GM18511 (cell line): ENCODE measurements around the gene HOXC5.
"Not testable (repeated sequence)": the region's sequence is repeated elsewhere in the genome, so short reads cannot be mapped to it uniquely, and the experiment has no call there.

Source experiments
- ATAC-seq: cut with Tn5 transposase; IDR thresholded peaks from one replicate; pipeline ENCODE4 v1.9.1; 2021; ENCODE audit warnings: mild to moderate bottlenecking, moderate library complexity; ENCODE audit not compliant: unreplicated experiment

Gene HOXC5

GRCh38 chr12:54060174-54060974 is 27.5 kb downstream of the HOXC5 start:
- ATAC-seq = no peak

GRCh38 chr12:54060975-54061778 is 28.3 kb downstream of the HOXC5 start:
- ATAC-seq = no peak

- ATAC-seq = no peak
Measured at GRCh38 chr12:54065677-54066076, 32.8 kb downstream of the HOXC5 start.

GRCh38 chr12:54066408-54066807 is 33.6 kb downstream of the HOXC5 start:
- no peak for ATAC-seq

- ATAC-seq = no peak
Measured at GRCh38 chr12:54068418-54069070, 35.7 kb downstream of the HOXC5 start.

- ATAC-seq = no peak
Measured at GRCh38 chr12:54071942-54072341, 39.1 kb downstream of the HOXC5 start.

- no peak for ATAC-seq
Measured at GRCh38 chr12:54074308-54074707, 41.5 kb downstream of the HOXC5 start.

GRCh38 chr12:54075409-54075808 is 42.6 kb downstream of the HOXC5 start:
- ATAC-seq = no peak

GRCh38 chr12:54075974-54076373 is 43.1 kb downstream of the HOXC5 start:
- no peak for ATAC-seq

- ATAC-seq = not testable (repeated sequence)
Measured at GRCh38 chr12:54077843-54078242, 45.0 kb downstream of the HOXC5 start.

GRCh38 chr12:54079115-54079514 is 46.3 kb downstream of the HOXC5 start:
- ATAC-seq = not testable (repeated sequence)

GRCh38 chr12:54080008-54080924 is 47.4 kb downstream of the HOXC5 start:
- not testable (repeated sequence) for ATAC-seq

GRCh38 chr12:54081053-54081514 is 48.2 kb downstream of the HOXC5 start:
- not testable (repeated sequence) for ATAC-seq

GRCh38 chr12:54081581-54082396 is 48.9 kb downstream of the HOXC5 start:
- ATAC-seq = not testable (repeated sequence)

GRCh38 chr12:54082397-54082892 is 49.6 kb downstream of the HOXC5 start:
- no peak for ATAC-seq
